CD4-positive, CD25-positive, alpha-beta regulatory T cell (primary cell): Measurements from ENCODE around the gene C17orf114.

Source experiments
- ATAC-seq, 2 donors: fragments of 150-1000 bp; cut with Tn5 transposase; one replicate each; pipeline ENCODE4 v1.10.0; 2021; ENCODE audit warnings: low read depth in 2 of 2, moderate number of reproducible peaks in 2 of 2, moderate library complexity in 1 of 2
- DNase-seq, 3 donors: peaks; one replicate each; pipeline versions ENCODE4 v3.0.0 to v3.0.0-alpha.2; 2012 to 2022; ENCODE audit warnings: mixed read lengths in 1 of 3
- H3K27ac ChIP-seq: one replicate; pipeline ENCODE4 v1.7.0; 2013; ENCODE audit warnings: mild to moderate bottlenecking, low read length; ENCODE audit not compliant: insufficient read depth, poor library complexity, severe bottlenecking
- H3K27me3 ChIP-seq: one replicate; pipeline ENCODE4 v1.7.0; 2013; ENCODE audit warnings: low read length; ENCODE audit not compliant: control insufficient read depth, insufficient read depth
- H3K36me3 ChIP-seq: one replicate; pipeline ENCODE4 v1.7.0; 2013; ENCODE audit warnings: mild to moderate bottlenecking, low read length, moderate library complexity; ENCODE audit not compliant: control insufficient read depth, insufficient read depth
- H3K4me1 ChIP-seq: 2 replicates; pipeline ENCODE4 v1.7.0; 2013; ENCODE audit warnings: mild to moderate bottlenecking, low read length; ENCODE audit not compliant: insufficient read depth, control insufficient read depth, poor library complexity, severe bottlenecking
- H3K4me3 ChIP-seq: one replicate; pipeline ENCODE4 v1.7.0; 2013; ENCODE audit warnings: low read depth, mild to moderate bottlenecking, low read length, moderate library complexity
- H3K9me3 ChIP-seq, 2 experiments: 1 replicate in 1 of 2; 2 replicates in 1 of 2; pipeline ENCODE4 v1.7.0; 2013; ENCODE audit warnings: low read length in 2 of 2, mild to moderate bottlenecking in 1 of 2, moderate library complexity in 1 of 2; ENCODE audit not compliant: control insufficient read depth in 2 of 2
- H3K27ac Mint-ChIP-seq, 3 donors: one replicate each; pipeline ENCODE4 v1.8.0; 2020 to 2022; ENCODE audit warnings: mild to moderate bottlenecking in 3 of 3, mixed read lengths in 3 of 3, moderate library complexity in 2 of 3
- H3K27me3 Mint-ChIP-seq: one replicate; pipeline ENCODE4 v1.8.0; 2022; ENCODE audit warnings: mild to moderate bottlenecking, mixed read lengths
- H3K36me3 Mint-ChIP-seq: one replicate; pipeline ENCODE4 v1.8.0; 2020; ENCODE audit warnings: mixed read lengths
- H3K4me1 Mint-ChIP-seq, 4 donors: one replicate each; pipeline ENCODE4 v1.8.0; 2020 to 2022; ENCODE audit warnings: mixed read lengths in 4 of 4, mild to moderate bottlenecking in 1 of 4
- H3K4me3 Mint-ChIP-seq, 4 donors: one replicate each; pipeline ENCODE4 v1.8.0; 2020 to 2022; ENCODE audit warnings: mild to moderate bottlenecking in 4 of 4, mixed read lengths in 4 of 4, moderate library complexity in 3 of 4
- H3K9me3 Mint-ChIP-seq, 7 donors: one replicate each; pipeline ENCODE4 v1.8.0; 2020 to 2022; ENCODE audit warnings: mixed read lengths in 7 of 7, mild to moderate bottlenecking in 3 of 7, moderate library complexity in 2 of 7

Gene C17orf114

GRCh38 chr17:4802228-4802627 lies at the start of gene C17orf114:
Gene C17orf114, minus strand, starts transcription at chr17:4802328.
- H3K27ac ChIP-seq: no peak within 1 kb of the TSS
- Mint-ChIP-seq H3K27ac (no peak within 1 kb of the TSS), H3K36me3 (peaks cover 5% of the 10 kb centered on the region), H3K4me1 (peaks cover 6 to 9% (median 6%) of the 10 kb centered on the region in 4 donors), H3K9me3 (no peaks in the 10 kb centered on the region), H3K27me3 (no peaks in the 10 kb centered on the region), H3K4me3 (peak within 1 kb of the TSS in 2 of 4 donors; percentile 32 to 51)
- H3K27me3 ChIP-seq: no peaks in the 10 kb centered on the region
- DNase-seq: no peak
- H3K4me1 ChIP-seq: peaks cover 6% of the 10 kb centered on the region
- no peak for ATAC-seq
- peaks cover 16% of the 10 kb centered on the region for H3K36me3 ChIP-seq
- H3K9me3 ChIP-seq: no peaks in the 10 kb centered on the region
- no peak within 1 kb of the TSS for H3K4me3 ChIP-seq

DNA sequence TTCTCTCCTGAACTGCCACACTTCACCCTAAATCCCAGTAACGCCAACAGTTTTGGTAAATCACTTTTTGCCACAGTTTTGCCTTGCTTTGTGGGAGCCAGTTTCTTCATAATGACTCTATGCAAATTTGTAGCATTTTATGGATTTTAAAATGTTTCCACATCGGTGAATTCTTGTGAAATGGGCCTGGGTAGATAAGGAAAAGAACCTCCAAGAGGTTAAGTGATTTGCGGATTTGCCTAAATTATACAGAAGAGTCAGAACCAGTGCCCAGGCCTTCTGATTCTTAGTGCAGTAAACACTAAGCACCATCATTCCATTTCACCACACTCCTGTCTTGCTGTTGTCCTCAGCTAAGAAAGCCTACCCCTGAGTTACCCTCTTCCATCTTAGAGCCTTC lies 49.0 kb upstream of the C17orf114 start:
- Histone ChIP-seq H3K27ac (no peak overlapping the region), H3K9me3 (no peaks in the 10 kb centered on the region), H3K36me3 (peaks cover 17% of the 10 kb centered on the region), H3K4me3 (no peak overlapping the region), H3K27me3 (no peaks in the 10 kb centered on the region), H3K4me1 (no peaks in the 10 kb centered on the region)
- H3K36me3 Mint-ChIP-seq: peaks cover 29% of the 10 kb centered on the region
- ATAC-seq: no peak
- peaks cover 4% of the 10 kb centered on the region for H3K27me3 Mint-ChIP-seq
- DNase-seq: no peak
- H3K27ac Mint-ChIP-seq: peak overlapping the region in 2 of 3 donors; percentile 31 to 86
- peaks cover 0 to 6% (median 3%) of the 10 kb centered on the region in 7 donors for H3K9me3 Mint-ChIP-seq
- peak overlapping the region in 1 of 4 donors; percentile 38 for H3K4me3 Mint-ChIP-seq
- peaks cover 18 to 75% (median 36%) of the 10 kb centered on the region in 4 donors for H3K4me1 Mint-ChIP-seq

GRCh38 chr17:4850246-4850645 lies 48.1 kb upstream of the C17orf114 start:
- Mint-ChIP-seq H3K4me3 (no peak overlapping the region), H3K9me3 (peaks cover 0 to 6% (median 3%) of the 10 kb centered on the region in 7 donors), H3K36me3 (peaks cover 28% of the 10 kb centered on the region), H3K27ac (peak overlapping the region in 1 of 3 donors; percentile 7), H3K27me3 (peaks cover 4% of the 10 kb centered on the region), H3K4me1 (peaks cover 18 to 79% (median 40%) of the 10 kb centered on the region in 4 donors)
- peaks cover 16% of the 10 kb centered on the region for H3K36me3 ChIP-seq
- H3K4me3 ChIP-seq: no peak overlapping the region
- no peak for DNase-seq
- ATAC-seq: no peak
- no peaks in the 10 kb centered on the region for H3K27me3 ChIP-seq
- no peaks in the 10 kb centered on the region for H3K9me3 ChIP-seq
- H3K27ac ChIP-seq: no peak overlapping the region
- H3K4me1 ChIP-seq: no peaks in the 10 kb centered on the region

DNA sequence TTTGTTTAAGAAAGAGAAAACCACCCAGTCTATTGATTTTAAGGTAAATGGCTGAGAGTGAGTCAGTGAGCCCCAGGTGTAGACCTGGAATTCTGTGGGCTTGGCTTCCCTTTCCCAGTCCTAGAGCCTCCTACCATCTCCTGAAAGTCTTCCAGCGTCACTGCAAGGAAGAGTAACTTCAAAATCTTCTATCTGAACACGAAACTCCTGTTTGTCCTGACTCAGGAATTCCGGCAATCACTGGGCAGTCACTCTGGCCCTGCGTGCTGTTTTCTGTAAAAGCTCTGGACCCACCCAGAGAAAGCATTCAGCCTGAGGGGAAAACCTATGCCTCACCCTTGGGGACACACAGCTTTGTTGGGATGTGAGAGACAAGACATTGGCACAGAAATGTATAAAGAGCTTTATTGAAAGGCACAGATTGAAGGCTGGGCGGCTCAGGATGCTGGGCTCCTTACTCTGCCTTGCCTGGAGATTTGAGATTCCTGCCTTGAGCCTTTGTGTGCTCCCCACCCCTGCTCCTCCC lies 46.9 kb upstream of the C17orf114 start:
- H3K4me1 ChIP-seq: no peaks in the 10 kb centered on the region
- H3K9me3 ChIP-seq: no peaks in the 10 kb centered on the region
- Mint-ChIP-seq H3K9me3 (peaks cover 0 to 6% (median 3%) of the 10 kb centered on the region in 7 donors), H3K4me1 (peaks cover 14 to 81% (median 48%) of the 10 kb centered on the region in 4 donors), H3K36me3 (peaks cover 33% of the 10 kb centered on the region), H3K4me3 (no peak overlapping the region), H3K27me3 (peaks cover 4% of the 10 kb centered on the region), H3K27ac (peak overlapping the region in 1 of 3 donors; percentile 76)
- H3K27ac ChIP-seq: no peak overlapping the region
- no peaks in the 10 kb centered on the region for H3K27me3 ChIP-seq
- ATAC-seq (no peak), DNase-seq (no peak)
- no peak overlapping the region for H3K4me3 ChIP-seq
- H3K36me3 ChIP-seq: peaks cover 18% of the 10 kb centered on the region

- Mint-ChIP-seq H3K36me3 (peaks cover 25% of the 10 kb centered on the region), H3K4me1 (peaks cover 11 to 90% (median 47%) of the 10 kb centered on the region in 4 donors), H3K9me3 (peaks cover 0 to under 1% (median 0%) of the 10 kb centered on the region in 7 donors), H3K4me3 (peak overlapping the region in 1 of 4 donors; percentile 48), H3K27ac (no peak overlapping the region), H3K27me3 (no peaks in the 10 kb centered on the region)
- H3K4me1 ChIP-seq: peaks cover 5% of the 10 kb centered on the region
- H3K27ac ChIP-seq: no peak overlapping the region
- H3K4me3 ChIP-seq: no peak overlapping the region
- ATAC-seq (no peak), DNase-seq (no peak)
- H3K36me3 ChIP-seq: peaks cover 13% of the 10 kb centered on the region
- H3K9me3 ChIP-seq: no peaks in the 10 kb centered on the region
- no peaks in the 10 kb centered on the region for H3K27me3 ChIP-seq
Observed at GRCh38 chr17:4846635-4847390, 44.7 kb upstream of the C17orf114 start.

DNA sequence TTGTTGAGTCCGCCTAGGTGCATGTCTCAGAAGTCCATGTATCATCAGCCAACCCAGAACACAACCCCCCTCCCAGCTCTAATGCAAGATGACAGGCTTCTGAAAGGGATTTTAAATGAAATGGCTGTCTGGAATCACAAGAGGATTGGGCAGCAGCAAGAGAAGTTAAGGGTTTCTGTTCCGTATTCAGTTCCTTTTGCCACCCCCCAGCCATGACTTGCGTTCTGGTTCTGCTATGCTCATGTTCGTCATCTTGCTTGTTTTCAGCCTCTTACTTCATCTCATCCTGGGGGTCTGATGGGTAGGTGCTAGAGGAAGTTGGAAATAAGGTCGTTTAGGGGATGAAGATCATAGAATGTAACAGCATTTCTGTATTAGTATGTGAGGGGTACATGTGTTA lies 43.0 kb upstream of the C17orf114 start:
- no peaks in the 10 kb centered on the region for H3K9me3 ChIP-seq
- Mint-ChIP-seq H3K27me3 (no peaks in the 10 kb centered on the region), H3K4me3 (no peak overlapping the region), H3K27ac (no peak overlapping the region), H3K9me3 (no peaks in the 10 kb centered on the region), H3K4me1 (peaks cover 15 to 91% (median 51%) of the 10 kb centered on the region in 4 donors), H3K36me3 (peaks cover 17% of the 10 kb centered on the region)
- H3K36me3 ChIP-seq: peaks cover 8% of the 10 kb centered on the region
- ATAC-seq (no peak), DNase-seq (no peak)
- no peak overlapping the region for H3K4me3 ChIP-seq
- H3K27me3 ChIP-seq: no peaks in the 10 kb centered on the region
- no peak overlapping the region for H3K27ac ChIP-seq
- peaks cover 18% of the 10 kb centered on the region for H3K4me1 ChIP-seq

DNA sequence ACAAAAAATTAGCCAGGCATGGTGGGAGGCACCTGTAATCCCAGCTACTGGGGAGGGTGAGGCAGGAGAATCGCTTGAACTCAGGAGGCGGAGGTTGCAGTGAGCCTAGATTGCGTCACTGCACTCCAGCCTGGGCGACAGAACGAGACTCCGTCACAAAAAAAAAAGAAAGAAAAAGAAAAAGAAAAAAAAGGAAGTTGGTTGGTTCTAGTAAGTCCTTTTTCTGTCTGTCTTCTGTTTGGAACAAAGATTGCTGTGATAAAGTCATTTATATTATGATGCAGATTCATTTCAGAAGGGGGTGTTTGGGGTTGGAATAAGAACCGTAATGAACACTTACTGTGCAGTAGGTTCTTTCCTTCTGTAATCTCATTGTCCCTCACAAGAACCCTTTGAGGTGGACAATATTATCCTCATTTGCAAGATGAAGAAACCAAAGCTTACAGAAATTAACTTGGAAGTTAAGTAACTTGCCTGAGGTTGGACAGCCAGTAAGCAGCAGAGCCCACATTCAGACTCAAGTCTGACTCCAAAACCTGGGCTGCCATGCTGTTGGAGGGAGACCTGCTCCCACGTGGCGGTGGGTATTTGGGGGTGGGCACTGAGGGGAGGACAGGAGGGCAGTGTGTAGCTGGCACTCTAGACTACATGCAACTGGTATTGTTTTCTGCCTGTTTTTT lies 41.3 kb upstream of the C17orf114 start:
- Mint-ChIP-seq H3K4me1 (peaks cover 21 to 91% (median 64%) of the 10 kb centered on the region in 4 donors), H3K36me3 (peaks cover 15% of the 10 kb centered on the region), H3K9me3 (no peaks in the 10 kb centered on the region), H3K27me3 (no peaks in the 10 kb centered on the region), H3K4me3 (no peak overlapping the region), H3K27ac (no peak overlapping the region)
- Histone ChIP-seq H3K4me3 (no peak overlapping the region), H3K27me3 (no peaks in the 10 kb centered on the region), H3K27ac (no peak overlapping the region), H3K4me1 (peaks cover 21% of the 10 kb centered on the region), H3K9me3 (no peaks in the 10 kb centered on the region), H3K36me3 (peaks cover 8% of the 10 kb centered on the region)
- ATAC-seq: no peak
- no peak for DNase-seq
